ENCODE results near the gene CD248. TPM values are rescaled to one million over a fixed set of nuclear protein-coding genes. Genes with fewer than 3 reads are reported as not detected.
"Not testable (repeated sequence)": the region's sequence is repeated elsewhere in the genome, so short reads cannot be mapped to it uniquely, and the experiment has no call there.

Gene CD248
- polyA plus RNA-seq, 1 donor from 2014 or later, result 0.19 TPM

DNA sequence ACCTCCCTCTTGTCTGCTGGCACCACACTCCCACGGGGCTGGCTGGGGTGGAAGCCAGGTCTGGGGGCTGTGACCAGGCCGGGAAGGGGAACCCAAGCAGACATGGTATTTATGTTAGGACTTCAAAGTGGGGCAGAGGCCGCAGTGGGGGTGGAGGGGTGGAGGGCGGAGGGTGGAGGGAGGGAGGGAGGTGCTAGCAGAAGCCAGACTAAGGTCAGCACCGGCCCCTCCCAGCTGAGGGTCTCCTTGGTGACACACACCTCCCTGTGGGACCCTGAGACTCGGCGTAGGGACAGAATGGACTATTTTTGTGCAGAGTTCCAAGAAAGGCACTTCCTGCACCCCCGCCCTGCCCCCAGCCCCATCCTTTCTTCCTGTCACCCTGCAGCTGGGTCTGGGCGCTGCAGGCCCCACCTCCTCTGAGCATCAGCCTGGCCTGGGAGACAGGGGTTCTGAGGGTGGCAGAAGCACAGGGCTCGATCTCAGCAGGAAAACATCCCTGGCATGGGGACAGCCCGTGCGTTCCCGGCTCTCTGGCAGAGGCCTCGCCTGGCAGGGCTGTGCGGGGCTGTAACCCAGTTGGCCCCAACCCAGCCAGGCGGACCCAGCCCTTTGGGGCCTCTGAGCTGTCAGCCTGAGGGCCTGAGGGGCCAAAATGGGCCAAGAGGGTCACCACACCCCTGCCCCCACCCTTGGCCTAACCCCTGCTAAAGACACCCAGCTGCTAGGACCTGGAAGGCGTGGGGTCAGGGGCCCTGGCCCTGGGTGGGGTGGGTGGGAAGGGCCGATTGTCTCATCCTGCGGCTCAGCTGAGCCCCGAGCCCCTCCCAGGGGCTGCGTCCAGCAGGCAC lies 9.6 kb upstream of the CD248 start:
- H3K4me3 Mint-ChIP-seq, result no peak overlapping the region
- H3K27me3 Mint-ChIP-seq, result no peaks in the 10 kb centered on the region
- no peaks in the 10 kb centered on the region for H3K9me3 Mint-ChIP-seq
- H3K36me3 Mint-ChIP-seq, result no peaks in the 10 kb centered on the region
- H3K27ac Mint-ChIP-seq, result no peak overlapping the region
- H3K4me1 Mint-ChIP-seq, result peaks cover 0 to 9% (median 9%) of the 10 kb centered on the region in 3 donors

DNA sequence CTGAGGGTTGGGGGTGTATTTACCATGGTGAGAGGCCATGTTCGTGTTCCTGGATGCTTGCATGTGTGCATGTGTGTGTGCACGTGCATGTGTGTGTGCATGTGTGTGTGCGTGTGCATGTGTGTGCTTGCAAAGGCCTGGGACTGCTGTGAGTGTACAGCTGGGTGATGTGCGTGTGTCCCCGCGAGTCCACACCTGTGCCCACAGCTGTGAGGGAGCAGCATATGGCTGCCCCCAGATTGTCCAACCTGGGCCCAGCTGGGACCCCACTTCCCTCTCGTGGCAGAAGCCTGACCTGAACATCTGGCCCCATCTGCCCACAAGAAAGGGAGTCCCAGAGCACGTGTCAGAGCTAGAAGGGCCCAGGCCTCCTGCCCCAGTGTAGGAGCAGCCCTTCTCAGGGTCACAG lies 8.4 kb upstream of the CD248 start:
- no peak overlapping the region for H3K4me3 Mint-ChIP-seq
- no peaks in the 10 kb centered on the region for H3K36me3 Mint-ChIP-seq
- no peaks in the 10 kb centered on the region for H3K27me3 Mint-ChIP-seq
- peak overlapping the region in 1 of 3 donors; percentile 73 for H3K27ac Mint-ChIP-seq
- H3K4me1 Mint-ChIP-seq, result peaks cover 0 to 9% (median 9%) of the 10 kb centered on the region in 3 donors
- H3K9me3 Mint-ChIP-seq, result no peaks in the 10 kb centered on the region

DNA sequence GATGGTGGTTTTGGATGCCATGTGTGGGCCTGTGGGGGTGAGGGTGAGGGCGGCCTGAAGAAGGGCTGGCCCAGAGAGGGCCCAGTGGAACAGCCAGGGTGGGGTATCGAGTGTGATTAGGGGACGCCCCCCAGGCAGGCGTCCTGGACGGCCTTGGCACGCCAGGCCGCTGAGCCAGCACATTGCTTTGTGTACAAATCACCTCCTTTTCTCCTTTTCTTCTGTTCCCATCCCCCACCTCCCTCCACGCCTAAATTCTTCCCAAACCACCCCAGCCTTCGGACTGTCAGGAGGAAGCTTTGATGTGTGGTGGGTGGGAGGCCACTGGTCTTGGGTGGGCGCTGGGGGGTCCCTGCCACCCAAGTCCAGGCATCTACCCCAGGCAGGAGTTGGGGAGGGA lies 7.8 kb upstream of the CD248 start:
- no peak overlapping the region for H3K4me3 Mint-ChIP-seq

DNA sequence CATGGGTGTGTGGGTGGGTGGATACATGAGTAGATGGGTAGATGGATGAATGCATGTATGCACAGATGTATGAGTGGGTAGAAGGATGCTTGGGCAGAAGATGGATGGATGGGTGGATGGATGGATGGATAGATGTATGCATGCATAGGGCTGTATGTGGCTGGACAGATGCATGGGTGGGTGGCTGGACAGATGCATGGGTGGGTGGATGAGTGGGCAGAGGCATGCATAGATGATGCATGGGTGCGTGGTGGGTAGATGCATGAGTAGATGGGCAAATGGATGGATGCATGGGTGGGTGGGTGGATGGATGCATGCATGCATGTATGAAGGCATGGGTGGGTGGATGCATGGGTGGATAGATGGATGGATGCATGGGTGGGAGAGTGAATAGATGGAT lies 6.8 kb upstream of the CD248 start:
- Mint-ChIP-seq H3K27ac (no peak overlapping the region), H3K4me3 (no peak overlapping the region), H3K36me3 (no peaks in the 10 kb centered on the region), H3K4me1 (peaks cover 5 to 14% (median 13%) of the 10 kb centered on the region in 3 donors), H3K27me3 (no peaks in the 10 kb centered on the region), H3K9me3 (no peaks in the 10 kb centered on the region)

More for the DNA sequence above, 7.8 kb upstream of the CD248 start:
- Mint-ChIP-seq H3K36me3 (no peaks in the 10 kb centered on the region), H3K27me3 (no peaks in the 10 kb centered on the region), H3K27ac (peak overlapping the region in 1 of 3 donors; percentile 73), H3K9me3 (no peaks in the 10 kb centered on the region), H3K4me1 (peaks cover 0 to 9% (median 9%) of the 10 kb centered on the region in 3 donors)

DNA sequence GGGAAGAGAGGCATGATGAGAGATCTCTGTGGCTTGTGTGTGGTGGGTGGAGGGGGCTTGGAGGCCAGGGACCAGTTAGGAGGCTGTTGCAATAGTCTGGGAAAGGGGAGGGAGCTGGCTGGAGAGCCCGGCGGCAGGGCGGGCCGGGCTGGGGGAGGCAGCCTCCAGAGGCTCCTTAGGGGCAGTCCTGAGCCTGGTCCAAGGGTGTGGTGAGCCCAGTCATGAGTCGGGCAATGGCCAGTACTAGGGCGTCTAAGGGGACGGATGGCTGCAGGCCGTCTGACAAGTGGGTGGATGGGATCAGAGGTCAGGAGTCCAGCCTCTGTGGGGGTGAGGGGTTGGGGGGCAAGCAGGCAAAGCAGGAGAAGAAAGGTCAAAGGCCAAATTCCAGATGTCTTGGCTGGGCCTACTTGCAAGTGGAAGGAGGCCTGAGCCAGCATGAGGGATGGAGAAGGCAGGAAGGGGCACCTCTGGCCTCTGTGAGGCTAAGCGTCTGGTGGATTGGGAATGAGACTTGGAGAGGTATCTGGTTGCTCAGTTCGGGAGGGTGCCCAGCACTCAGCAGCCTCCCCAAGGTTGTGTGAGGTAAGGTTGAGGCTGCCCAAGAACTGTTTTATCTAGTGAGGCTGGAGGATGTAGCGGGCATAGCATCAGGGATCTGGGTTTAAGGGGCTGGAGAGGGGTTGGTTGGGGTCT lies 6.0 kb upstream of the CD248 start:
- H3K36me3 Mint-ChIP-seq, result no peaks in the 10 kb centered on the region
- H3K9me3 Mint-ChIP-seq, result no peaks in the 10 kb centered on the region
- no peaks in the 10 kb centered on the region for H3K27me3 Mint-ChIP-seq
- H3K27ac Mint-ChIP-seq, result no peak overlapping the region
- H3K4me1 Mint-ChIP-seq, result peaks cover 11 to 17% (median 17%) of the 10 kb centered on the region in 3 donors
- no peak overlapping the region for H3K4me3 Mint-ChIP-seq

DNA sequence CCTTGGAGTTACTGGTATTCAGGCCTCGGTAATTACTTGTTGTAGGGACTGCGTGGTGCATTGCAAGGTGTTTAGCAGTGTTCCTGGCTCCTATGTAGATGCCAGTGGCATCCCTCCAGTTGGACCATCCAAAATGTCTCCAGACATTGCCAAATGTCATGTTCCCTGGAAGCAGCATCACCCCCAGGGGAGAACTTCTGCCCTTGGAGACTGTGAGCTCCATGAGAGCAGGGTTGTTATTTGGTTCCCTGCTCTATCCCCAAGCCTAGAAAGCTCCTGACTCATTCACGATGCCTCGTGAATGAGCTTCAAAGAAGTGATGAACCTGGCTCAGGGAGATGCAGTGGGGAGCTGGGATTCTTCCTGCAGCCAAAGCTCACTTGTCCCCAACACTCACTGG lies 4.8 kb upstream of the CD248 start:
- H3K4me1 Mint-ChIP-seq, result peaks cover 11 to 20% (median 17%) of the 10 kb centered on the region in 3 donors
- no peak overlapping the region for H3K4me3 Mint-ChIP-seq
- H3K27me3 Mint-ChIP-seq, result no peaks in the 10 kb centered on the region
- no peaks in the 10 kb centered on the region for H3K9me3 Mint-ChIP-seq
- H3K36me3 Mint-ChIP-seq, result no peaks in the 10 kb centered on the region
- H3K27ac Mint-ChIP-seq, result peak overlapping the region in 1 of 3 donors; percentile 31

DNA sequence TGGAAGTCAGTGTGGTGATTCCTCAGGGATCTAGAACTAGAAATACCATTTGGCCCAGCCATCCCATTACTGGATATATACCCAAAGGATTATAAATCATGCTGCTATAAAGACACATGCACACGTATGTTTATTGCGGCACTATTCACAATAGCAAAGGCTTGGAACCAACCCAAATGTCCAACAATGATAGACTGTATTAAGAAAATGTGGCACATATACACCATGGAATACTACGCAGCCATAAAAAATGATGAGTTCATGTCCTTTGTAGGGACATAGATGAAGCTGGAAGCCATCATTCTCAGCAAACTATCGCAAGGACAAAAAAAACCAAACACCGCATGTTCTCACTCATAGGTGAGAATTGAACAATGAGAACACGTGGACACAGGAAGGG lies 3.9 kb upstream of the CD248 start:
- H3K27ac Mint-ChIP-seq, H3K9me3 Mint-ChIP-seq, H3K4me3 Mint-ChIP-seq, H3K27me3 Mint-ChIP-seq, H3K36me3 Mint-ChIP-seq: not testable (repeated sequence)
- peaks cover 11 to 20% (median 17%) of the 10 kb centered on the region in 3 donors for H3K4me1 Mint-ChIP-seq

DNA sequence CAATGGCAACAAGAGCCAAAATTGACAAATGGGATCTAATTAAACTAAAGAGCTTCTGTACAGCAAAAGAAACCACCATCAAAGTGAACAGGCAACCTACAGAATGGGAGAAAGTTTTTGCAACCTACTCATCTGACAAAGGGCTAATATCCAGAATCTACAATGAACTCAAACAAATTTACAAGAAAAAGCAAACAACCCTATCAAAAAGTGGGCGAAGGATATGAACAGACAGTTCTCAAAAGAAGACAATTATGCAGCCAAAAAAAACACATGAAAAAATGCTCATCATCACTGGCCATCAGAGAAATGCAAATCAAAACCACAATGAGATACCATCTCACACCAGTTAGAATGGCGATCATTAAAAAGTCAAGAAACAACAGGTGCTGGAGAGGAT lies 3.4 kb upstream of the CD248 start:
- H3K4me1 Mint-ChIP-seq, result peaks cover 11 to 22% (median 17%) of the 10 kb centered on the region in 3 donors
- H3K36me3 Mint-ChIP-seq, H3K9me3 Mint-ChIP-seq, H3K27ac Mint-ChIP-seq, H3K27me3 Mint-ChIP-seq, H3K4me3 Mint-ChIP-seq: not testable (repeated sequence)

DNA sequence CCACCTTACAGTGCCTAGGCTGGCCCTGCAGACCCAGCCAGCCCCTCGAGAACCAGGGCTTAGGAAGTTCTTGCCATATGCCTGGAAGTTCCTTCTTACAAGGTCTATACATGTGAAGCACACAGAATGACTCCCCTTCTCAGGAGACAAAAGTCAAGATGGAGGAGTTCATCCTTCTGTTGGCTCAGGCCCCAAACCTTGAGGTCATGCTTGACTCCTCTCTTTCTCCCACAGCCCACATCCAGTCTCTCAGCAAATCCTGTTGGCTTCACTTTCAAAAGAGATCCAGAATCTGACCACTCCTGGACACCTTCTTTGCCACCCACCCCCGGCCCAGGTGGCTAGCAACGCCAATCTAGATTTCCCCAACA lies 1.7 kb upstream of the CD248 start:
- Mint-ChIP-seq H3K27ac (peak overlapping the region; percentile 80 to 95 (median 95)), H3K4me3 (peak overlapping the region in 3 of 4 donors; percentile 10 to 77 (median 63)), H3K27me3 (no peaks in the 10 kb centered on the region), H3K9me3 (no peaks in the 10 kb centered on the region), H3K4me1 (peaks cover 11 to 26% (median 17%) of the 10 kb centered on the region in 3 donors), H3K36me3 (no peaks in the 10 kb centered on the region)

DNA sequence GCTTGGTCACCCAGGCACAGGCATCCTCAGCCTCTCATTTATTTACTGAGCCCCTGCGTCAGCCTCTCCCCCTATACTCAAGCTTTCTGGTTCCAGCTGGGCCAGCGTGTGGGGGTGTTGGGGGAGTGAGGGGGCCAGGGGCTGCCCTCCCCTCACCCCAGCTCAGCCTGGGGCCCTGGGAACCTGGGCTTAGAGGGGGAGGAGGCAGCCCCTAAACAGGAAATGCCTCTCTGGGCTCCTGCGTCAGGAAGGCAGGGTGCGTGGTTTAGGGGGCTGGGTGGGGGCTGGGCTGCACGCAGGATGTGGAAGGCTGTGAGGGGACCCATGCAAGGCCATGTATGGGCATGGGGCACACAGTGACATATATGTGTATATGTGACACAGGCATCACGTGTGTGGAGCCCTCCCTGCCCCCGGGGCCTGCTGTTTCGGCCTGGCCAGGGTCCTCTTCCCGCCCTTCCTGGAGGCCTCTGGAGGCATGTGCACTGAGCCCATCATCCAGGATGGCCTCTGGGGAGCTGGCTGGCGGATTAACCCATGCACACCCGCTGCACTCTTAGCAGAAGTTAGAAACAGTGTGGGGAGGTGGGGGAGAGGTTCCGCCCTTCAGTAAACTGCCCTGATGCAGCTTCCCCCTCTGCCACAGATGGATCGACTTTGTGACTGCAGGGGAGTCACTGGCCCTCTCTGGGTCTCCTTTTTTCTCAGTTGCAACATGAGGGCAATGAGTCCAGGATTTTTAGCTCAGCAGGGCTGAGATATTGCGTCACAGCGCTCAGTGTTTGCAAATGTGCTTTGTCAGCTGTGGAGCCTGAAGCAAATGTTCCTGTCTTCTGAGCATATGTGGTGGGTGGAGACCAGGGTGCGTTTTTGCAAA lies 1.1 kb upstream of the CD248 start:
- no peaks in the 10 kb centered on the region for H3K9me3 Mint-ChIP-seq
- peak overlapping the region; percentile 93 to 95 (median 95) for H3K27ac Mint-ChIP-seq
- no peaks in the 10 kb centered on the region for H3K36me3 Mint-ChIP-seq
- peak overlapping the region in 3 of 4 donors; percentile 10 to 88 (median 87) for H3K4me3 Mint-ChIP-seq
- no peaks in the 10 kb centered on the region for H3K27me3 Mint-ChIP-seq
- H3K4me1 Mint-ChIP-seq, result peaks cover 11 to 29% (median 17%) of the 10 kb centered on the region in 3 donors

DNA sequence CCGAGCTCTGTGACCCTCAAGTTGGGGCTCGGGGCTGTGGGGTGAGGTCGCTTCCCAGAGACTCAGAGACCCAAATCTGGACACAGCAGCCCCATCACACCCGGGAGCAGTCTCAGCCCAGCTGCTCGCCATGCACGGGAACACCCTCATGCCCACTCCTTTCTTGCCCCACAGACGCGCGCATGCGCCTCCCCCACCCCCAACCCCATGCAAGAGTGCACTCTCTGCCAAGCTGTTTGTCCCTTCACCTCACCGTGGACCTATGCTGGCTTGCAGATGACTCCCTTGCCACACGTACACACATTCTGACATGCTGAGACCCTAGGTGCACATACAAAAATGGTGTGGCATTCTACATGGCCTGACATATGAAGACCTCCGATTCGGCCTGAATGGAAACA lies 478 bp upstream of the CD248 start:
- H3K27me3 Mint-ChIP-seq, result no peaks in the 10 kb centered on the region
- no peaks in the 10 kb centered on the region for H3K9me3 Mint-ChIP-seq
- H3K36me3 Mint-ChIP-seq, result no peaks in the 10 kb centered on the region
- peak overlapping the region; percentile 10 to 87 (median 52) for H3K4me3 Mint-ChIP-seq
- H3K27ac Mint-ChIP-seq, result peak overlapping the region; percentile 93 to 95 (median 95)
- peaks cover 11 to 29% (median 17%) of the 10 kb centered on the region in 3 donors for H3K4me1 Mint-ChIP-seq

DNA sequence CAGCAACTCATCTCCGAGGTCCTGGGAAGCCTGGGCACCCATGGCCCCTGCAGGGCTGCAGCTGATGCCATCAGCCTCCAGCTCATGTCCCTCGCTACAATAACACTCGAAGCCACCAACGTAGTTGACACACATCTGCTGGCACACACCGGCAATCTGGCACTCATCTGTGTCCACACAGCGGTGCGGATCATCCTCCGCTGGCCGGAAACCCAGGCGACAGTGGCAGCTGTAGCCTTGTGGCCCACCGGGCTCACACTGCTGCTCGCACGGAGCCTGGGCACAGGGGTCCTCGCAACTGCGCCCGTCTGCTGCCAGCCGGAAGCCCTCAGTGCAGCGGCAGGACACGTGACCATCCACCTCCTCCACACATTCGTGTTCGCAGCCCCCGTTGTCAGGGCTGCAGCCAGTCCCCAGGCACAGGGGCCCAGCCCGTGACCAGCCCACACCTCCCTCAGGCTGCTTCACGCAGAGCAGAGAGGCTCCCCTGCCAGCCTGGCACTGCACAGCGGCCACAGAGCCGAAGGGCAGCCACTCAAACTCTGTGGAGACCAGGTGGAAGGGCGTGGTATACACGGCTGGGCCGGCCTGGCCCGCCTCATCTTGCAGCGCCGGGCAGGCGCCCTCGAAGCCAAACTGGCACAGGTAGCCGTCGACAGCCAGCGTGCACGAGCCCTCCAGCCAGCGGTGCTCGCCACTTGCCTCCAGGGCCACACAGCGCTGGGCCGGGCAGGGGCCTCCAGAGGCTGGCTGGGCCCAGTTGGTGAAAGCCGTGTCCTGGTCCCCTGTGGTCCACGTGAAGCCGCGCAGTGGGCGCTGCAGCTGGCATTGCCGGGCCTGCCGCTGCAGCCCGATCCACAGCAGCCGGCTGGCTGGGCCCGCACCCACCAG lies 678 bp downstream of the CD248 start:
- no peaks in the 10 kb centered on the region for H3K27me3 Mint-ChIP-seq
- peaks cover 11 to 29% (median 21%) of the 10 kb centered on the region in 3 donors for H3K4me1 Mint-ChIP-seq
- H3K9me3 Mint-ChIP-seq, result no peaks in the 10 kb centered on the region
- H3K4me3 Mint-ChIP-seq, result peak overlapping the region in 2 of 4 donors; percentile 38 to 57
- H3K27ac Mint-ChIP-seq, result peak overlapping the region in 2 of 3 donors; percentile 43 to 71
- H3K36me3 Mint-ChIP-seq, result no peaks in the 10 kb centered on the region

DNA sequence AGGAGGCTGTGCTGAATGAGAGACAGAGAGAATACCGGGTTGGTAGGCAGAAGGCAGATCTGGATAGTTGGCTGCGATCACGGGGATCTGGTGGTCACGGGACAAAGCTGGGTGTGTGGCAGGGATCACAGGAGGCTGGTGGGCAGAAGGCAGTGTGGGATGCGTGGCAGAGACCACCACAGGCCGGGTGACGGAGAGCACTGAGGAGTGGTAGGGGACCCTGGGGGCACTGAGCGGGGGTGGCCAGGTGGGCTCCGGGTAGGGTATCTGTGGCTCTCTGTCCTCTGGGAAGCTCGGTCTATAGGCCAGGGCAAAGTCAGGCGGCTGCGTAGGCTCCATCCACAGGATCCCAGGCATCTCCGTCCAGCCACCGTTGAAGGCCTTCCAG lies 1.4 kb downstream of the CD248 start:
- Mint-ChIP-seq H3K9me3 (no peaks in the 10 kb centered on the region), H3K27ac (peak overlapping the region; percentile 43 to 88 (median 71)), H3K4me1 (peaks cover 11 to 29% (median 21%) of the 10 kb centered on the region in 3 donors), H3K4me3 (peak overlapping the region in 2 of 4 donors; percentile 38 to 57), H3K27me3 (no peaks in the 10 kb centered on the region), H3K36me3 (no peaks in the 10 kb centered on the region)
